C4-2B (cell line): ENCODE data around the gene AMBP.

ENCODE experiments used
- H3K27ac ChIP-seq: fragments of 450-650 bp; 2 replicates; pipeline ENCODE4 v1.5.1; 2017
- CTCF ChIP-seq: fragments of 450-650 bp; conservative IDR thresholded peaks from 2 replicates; pipeline ENCODE4 v1.5.1; 2017; ENCODE audit warnings: mild to moderate bottlenecking
- ZFX ChIP-seq: fragments of 450-650 bp; IDR thresholded peaks from 2 replicates; pipeline ENCODE4 v1.6.1; 2017

Gene AMBP

GRCh38 chr9:114122136-114123027 is 44.3 kb upstream of the AMBP start:
- H3K27ac ChIP-seq: no peak overlapping the region
- TF ChIP-seq ZFX (no peak), CTCF (no peak)

- no peak for TF ChIP-seq ZFX
- no peak for TF ChIP-seq CTCF
- no peak overlapping the region for H3K27ac ChIP-seq
These were observed 43.4 kb upstream of the AMBP start for GRCh38 chr9:114121227-114122135.

GRCh38 chr9:114120192-114121014 is 42.3 kb upstream of the AMBP start:
- no peak for TF ChIP-seq ZFX
- TF ChIP-seq CTCF: no peak
- no peak overlapping the region for H3K27ac ChIP-seq

GRCh38 chr9:114119242-114120191 is 41.4 kb upstream of the AMBP start:
- H3K27ac ChIP-seq: no peak overlapping the region
- TF ChIP-seq CTCF (no peak), ZFX (no peak)

GRCh38 chr9:114117996-114118830 is 40.1 kb upstream of the AMBP start:
- H3K27ac ChIP-seq: no peak overlapping the region
- TF ChIP-seq ZFX (no peak), CTCF (no peak)

GRCh38 chr9:114117614-114117995 is 39.5 kb upstream of the AMBP start:
- no peak overlapping the region for H3K27ac ChIP-seq
- TF ChIP-seq ZFX (no peak), CTCF (no peak)
